IMR-90 (cell line): Measurements from ENCODE around the gene PROCR. TPM values are rescaled to one million over a fixed set of nuclear protein-coding genes. Genes with fewer than 3 reads are reported as not detected.
A peak's percentile ranks its signal among the peaks of the same experiment; 100 is the strongest.
"Not testable (repeated sequence)": the region's sequence is repeated elsewhere in the genome, so short reads cannot be mapped to it uniquely, and the experiment has no call there.

Source experiments
- ATAC-seq: fragments of 200-7000 bp; cut with Tn5 transposase; 2 replicates; pipeline ENCODE4 v1.9.1; 2020; ENCODE audit warnings: low read depth, mild to moderate bottlenecking, moderate library complexity
- BruUV-seq: library from RNA; stranded (reverse); fragments of 400-500 nt; replicated peaks from 2 replicates; lab custom pipeline; 2021; lab: Mats Ljungman, UMichigan
- CTCF ChIA-PET: fragments of 300-600 bp; formaldehyde crosslinking; extraction: SDS; loops from one replicate; lab custom pipeline; 2021; ENCODE audit warnings: antibody characterized with exemption; lab: Yijun Ruan, JAX
- POLR2A ChIA-PET: fragments of 300-600 bp; sonication (Branson Sonifier 250); formaldehyde crosslinking; loops from one replicate; lab custom pipeline; 2022; ENCODE audit warnings: antibody characterized with exemption; ENCODE audit not compliant: unreplicated experiment; lab: Charles Lee
- DNase-seq: peaks from one replicate; pipeline ENCODE4 v3.0.0; 2013
- H2AFZ ChIP-seq: replicated peaks from 2 replicates; pipeline ENCODE3; 2013; ENCODE audit warnings: low read length, mild to moderate bottlenecking; ENCODE audit not compliant: poor library complexity
- H2AK5ac ChIP-seq: 2 replicates; pipeline ENCODE4 v1.6.1; 2013; ENCODE audit warnings: low read depth, low read length, inconsistent platforms
- H2AK9ac ChIP-seq: replicated peaks from 2 replicates; pipeline ENCODE3; 2013; ENCODE audit warnings: mild to moderate bottlenecking, low read depth, low read length, moderate library complexity; ENCODE audit not compliant: poor library complexity
- H2BK120ac ChIP-seq: 2 replicates; pipeline ENCODE4 v1.6.1; 2013; ENCODE audit warnings: low read depth, low read length, inconsistent platforms
- H2BK15ac ChIP-seq: 3 replicates; pipeline ENCODE4 v1.6.1; 2013; ENCODE audit warnings: low read depth, low read length, inconsistent platforms
- H2BK20ac ChIP-seq: 2 replicates; pipeline ENCODE4 v1.6.1; 2013; ENCODE audit warnings: low read depth, mild to moderate bottlenecking, inconsistent platforms, low read length, moderate library complexity
- H2BK5ac ChIP-seq: 2 replicates; pipeline ENCODE4 v1.6.1; 2013; ENCODE audit warnings: mild to moderate bottlenecking, low read depth, low read length, inconsistent platforms; ENCODE audit not compliant: poor library complexity, severe bottlenecking
- H3K14ac ChIP-seq: replicated peaks from 2 replicates; pipeline ENCODE4 v1.6.1; 2013; ENCODE audit warnings: low read depth, low read length, inconsistent platforms
- H3K18ac ChIP-seq: 2 replicates; pipeline ENCODE4 v1.6.1; 2013; ENCODE audit warnings: low read depth, low read length, control low read depth
- H3K23ac ChIP-seq: 2 replicates; pipeline ENCODE4 v1.6.1; 2013; ENCODE audit warnings: low read depth, low read length, inconsistent platforms
- H3K27ac ChIP-seq: 2 replicates; pipeline ENCODE4 v1.5.1; 2013; ENCODE audit warnings: mild to moderate bottlenecking, control low read depth, low read length; ENCODE audit not compliant: insufficient read depth
- H3K27me3 ChIP-seq: 2 replicates; pipeline ENCODE4 v1.6.1; 2013; ENCODE audit warnings: low read length; ENCODE audit not compliant: control insufficient read depth, insufficient read depth
- H3K36me3 ChIP-seq: 2 replicates; pipeline ENCODE4 v1.6.1; 2013; ENCODE audit warnings: low read length, mixed read lengths; ENCODE audit not compliant: control insufficient read depth, insufficient read depth
- H3K4ac ChIP-seq: 2 replicates; pipeline ENCODE4 v1.6.1; 2013; ENCODE audit warnings: low read depth, low read length, inconsistent platforms
- H3K4me1 ChIP-seq: 2 replicates; pipeline ENCODE4 v1.6.1; 2013; ENCODE audit warnings: low read length, mixed read lengths; ENCODE audit not compliant: control insufficient read depth, insufficient read depth
- H3K4me2 ChIP-seq: 2 replicates; pipeline ENCODE4 v1.6.1; 2013; ENCODE audit warnings: low read depth, mild to moderate bottlenecking, control low read depth, low read length, moderate library complexity
- H3K4me3 ChIP-seq: 2 replicates; pipeline ENCODE4 v1.5.1; 2013; ENCODE audit warnings: low read depth, mild to moderate bottlenecking, control low read depth, low read length, moderate library complexity; ENCODE audit not compliant: insufficient read depth
- H3K56ac ChIP-seq: 2 replicates; pipeline ENCODE4 v1.6.1; 2013; ENCODE audit warnings: low read length, inconsistent platforms; ENCODE audit not compliant: insufficient read depth; ENCODE audit errors: extremely low read depth
- H3K79me1 ChIP-seq, 2 experiments: 2 replicates each; pipeline ENCODE4 v1.6.1; 2013; ENCODE audit warnings: low read length in 2 of 2, inconsistent platforms in 1 of 2, low read depth in 1 of 2
- H3K9ac ChIP-seq: 2 replicates; pipeline ENCODE4 v1.6.1; 2013; ENCODE audit warnings: low read depth, low read length, control low read depth
- H3K9me1 ChIP-seq: 2 replicates; pipeline ENCODE4 v1.6.1; 2013; ENCODE audit warnings: low read length, inconsistent platforms; ENCODE audit not compliant: insufficient read depth
- H3K9me3 ChIP-seq: 2 replicates; pipeline ENCODE4 v1.6.1; 2013; ENCODE audit warnings: low read length; ENCODE audit not compliant: control insufficient read depth, insufficient read depth
- H4K20me1 ChIP-seq: 2 replicates; pipeline ENCODE4 v1.6.1; 2013; ENCODE audit warnings: low read length, inconsistent platforms; ENCODE audit not compliant: insufficient read depth
- H4K5ac ChIP-seq: 2 replicates; pipeline ENCODE4 v1.6.1; 2013; ENCODE audit warnings: mild to moderate bottlenecking, low read depth, low read length, control low read depth
- H4K8ac ChIP-seq, 2 experiments: 2 replicates each; pipeline ENCODE4 v1.6.1; 2013; ENCODE audit warnings: low read depth in 2 of 2, low read length in 2 of 2, control low read depth in 1 of 2, inconsistent platforms in 1 of 2
- H4K91ac ChIP-seq: 2 replicates; pipeline ENCODE4 v1.6.1; 2013; ENCODE audit warnings: low read depth, low read length, inconsistent platforms; ENCODE audit not compliant: insufficient read depth
- MXI1 ChIP-seq: IDR thresholded peaks from 2 replicates; pipeline ENCODE4 v1.6.1; 2012; ENCODE audit warnings: low read depth, mild to moderate bottlenecking, low read length, moderate library complexity, borderline replicate concordance
- POLR2A ChIP-seq: IDR thresholded peaks from 2 replicates; pipeline ENCODE4 v1.6.1; 2012; ENCODE audit warnings: mild to moderate bottlenecking, low read depth, low read length
- WGBS, 2 experiments: methylation state at CpG; one replicate each; pipeline versions ENCODE4 v1.1.5 to v1.1.7; 2013; ENCODE audit warnings: missing lambda C conversion rate in 2 of 2; ENCODE audit not compliant: insufficient read length in 1 of 2; ENCODE audit errors: extremely low coverage in 2 of 2; 5-methylcytosine and 5-hydroxymethylcytosine counted together
- dilution Hi-C: fragments of 300-500 bp; cut with HindIII; formaldehyde crosslinking; loops from one replicate; pipeline ENCODE4 v1.14.3; 2018; ENCODE audit warnings: low sequenced_read_pairs; ENCODE audit not compliant: unreplicated experiment
- in situ Hi-C: fragments of 300-500 bp; cut with MboI; formaldehyde crosslinking; loops from 3 replicates; pipeline ENCODE4 v1.14.3; 2019; ENCODE audit warnings: low sequenced_read_pairs, inconsistent platforms, mixed read lengths
- intact Hi-C: fragments of 100-400 bp; cut with micrococcal nuclease; formaldehyde crosslinking; loops from 2 replicates; pipeline ENCODE4 v1.10.0; 2022
- polyA plus RNA-seq, 3 experiments: library from polyadenylated mRNA; depleted of rRNA; stranded (reverse); fragments of >200 nt; gene quantifications; 2 replicates each; pipeline ENCODE4 v1.2.3, GENCODE V29; 2012; ENCODE audit warnings: low replicate concordance in 1 of 3
- total RNA-seq: library from RNA; depleted of rRNA; stranded (reverse); fragments of >200 nt; gene quantifications from 2 replicates; pipeline ENCODE4 v1.2.3, GENCODE V29; 2012

PROCR gene
- total and polyA plus RNA-seq, 2 of the 4 experiments (the other 2 are of a cell fraction), result 36.4 to 41.9 TPM

- Histone ChIP-seq H2AK9ac (no peak overlapping the region), H3K4ac (no peak overlapping the region), H4K91ac (no peak overlapping the region), H3K9ac (no peak overlapping the region), H3K4me1 (no peaks in the 10 kb centered on the region), H2AFZ (no peak overlapping the region), H4K5ac (no peak overlapping the region), H2BK120ac (no peak overlapping the region), H4K20me1 (no peaks in the 10 kb centered on the region), H3K36me3 (no peaks in the 10 kb centered on the region), H3K18ac (no peak overlapping the region), H3K79me1 (no peaks in the 10 kb centered on the region), H3K9me1 (no peaks in the 10 kb centered on the region; the same call in 1 of the 2 replicates), H3K9me3 (no peaks in the 10 kb centered on the region), H2AK5ac (no peak overlapping the region), H3K4me3 (no peak overlapping the region), H3K4me2 (no peak overlapping the region), H2BK20ac (no peak overlapping the region), H3K56ac (no peak overlapping the region), H3K27ac (no peak overlapping the region), H4K8ac (no peak overlapping the region), H2BK5ac (no peak overlapping the region), H3K23ac (no peak overlapping the region), H3K14ac (no peak overlapping the region), H3K27me3 (no peaks in the 10 kb centered on the region), H2BK15ac (no peak overlapping the region)
- TF ChIP-seq POLR2A (no peak), MXI1 (no peak)
- ATAC-seq, result no peak; the same call in 1 of the 2 replicates
- intact Hi-C loops, result no loop called here
- CTCF ChIA-PET, result no interaction called here
- POLR2A ChIA-PET, result no interaction called here
- in situ Hi-C loops, result no loop called here
- peak; percentile 41 for DNase-seq
- dilution Hi-C loops, result no loop called here
- no TSS peak for BruUV-seq
These were observed 9.9 kb downstream of the PROCR start for GRCh38 chr20:35181731-35182130.

- peak overlapping the region; percentile 64 for H3K4ac ChIP-seq
- H2AK9ac ChIP-seq, intact Hi-C loops, dilution Hi-C loops, H4K5ac ChIP-seq, ATAC-seq, H4K20me1 ChIP-seq, H2AFZ ChIP-seq, H3K9ac ChIP-seq, H3K79me1 ChIP-seq, H3K18ac ChIP-seq, H3K9me1 ChIP-seq, H3K36me3 ChIP-seq, BruUV-seq, H2BK20ac ChIP-seq, H2BK5ac ChIP-seq, in situ Hi-C loops, H3K9me3 ChIP-seq, H3K4me3 ChIP-seq, H3K23ac ChIP-seq, H2BK15ac ChIP-seq, CTCF ChIA-PET, H3K27me3 ChIP-seq, H3K56ac ChIP-seq, H3K27ac ChIP-seq, H3K4me1 ChIP-seq, POLR2A ChIA-PET, H3K4me2 ChIP-seq, DNase-seq, H4K8ac ChIP-seq: not testable (repeated sequence)
- 89% methylated on average over 3 of the region's 10 CpGs; no CpG with 5 or more reads in 1 of the 2 experiments for WGBS, 2 experiments
- peak overlapping the region; percentile 71 for H2BK120ac ChIP-seq
- peak overlapping the region; percentile 77; the same call in 1 of the 2 replicates for H3K14ac ChIP-seq
- 0 out of 2 replicates have a peak overlapping the region, but pooled peaks have one; percentile 7 for H4K91ac ChIP-seq
- peak overlapping the region; percentile 78 for H2AK5ac ChIP-seq
These were observed 14.9 kb downstream of the PROCR start for GRCh38 chr20:35186691-35187289.
